Testis (tissue), 2 donors: ENCODE results near the gene PPARG.

Experiments used
- POLR2A ChIP-seq: fragments of 450-650 bp; IDR thresholded peaks from one replicate; pipeline ENCODE4 v1.6.1; 2017; ENCODE audit warnings: antibody characterized with exemption, mild to moderate bottlenecking, moderate library complexity
- TF ChIP-seq, protein P1 (sequence below), 3 experiments: fragments of 450-650 bp in 2 of 3; fragments of 200-600 bp in 1 of 3; sonication (generic) in 1 of 3; IDR thresholded peaks; one replicate each; pipeline ENCODE4 v1.5.1; 2016 to 2019; ENCODE audit warnings: antibody characterized with exemption in 3 of 3, mild to moderate bottlenecking in 2 of 3, moderate library complexity in 1 of 3

- TF ChIP-seq, protein P1, sequence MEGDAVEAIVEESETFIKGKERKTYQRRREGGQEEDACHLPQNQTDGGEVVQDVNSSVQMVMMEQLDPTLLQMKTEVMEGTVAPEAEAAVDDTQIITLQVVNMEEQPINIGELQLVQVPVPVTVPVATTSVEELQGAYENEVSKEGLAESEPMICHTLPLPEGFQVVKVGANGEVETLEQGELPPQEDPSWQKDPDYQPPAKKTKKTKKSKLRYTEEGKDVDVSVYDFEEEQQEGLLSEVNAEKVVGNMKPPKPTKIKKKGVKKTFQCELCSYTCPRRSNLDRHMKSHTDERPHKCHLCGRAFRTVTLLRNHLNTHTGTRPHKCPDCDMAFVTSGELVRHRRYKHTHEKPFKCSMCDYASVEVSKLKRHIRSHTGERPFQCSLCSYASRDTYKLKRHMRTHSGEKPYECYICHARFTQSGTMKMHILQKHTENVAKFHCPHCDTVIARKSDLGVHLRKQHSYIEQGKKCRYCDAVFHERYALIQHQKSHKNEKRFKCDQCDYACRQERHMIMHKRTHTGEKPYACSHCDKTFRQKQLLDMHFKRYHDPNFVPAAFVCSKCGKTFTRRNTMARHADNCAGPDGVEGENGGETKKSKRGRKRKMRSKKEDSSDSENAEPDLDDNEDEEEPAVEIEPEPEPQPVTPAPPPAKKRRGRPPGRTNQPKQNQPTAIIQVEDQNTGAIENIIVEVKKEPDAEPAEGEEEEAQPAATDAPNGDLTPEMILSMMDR (IDR thresholded peaks at IDR 0.05): no peak
- no peak for TF ChIP-seq POLR2A
Measured at GRCh38 chr3:12353796-12354525, 65.1 kb downstream of the PPARG start.
